ES-I3 (cell line): Measurements from ENCODE around the gene SNAI1.
A peak's percentile ranks its signal among the peaks of the same experiment; 100 is the strongest.
"Not testable (repeated sequence)": the region's sequence is repeated elsewhere in the genome, so short reads cannot be mapped to it uniquely, and the experiment has no call there.

Experiments
- H3K36me3 ChIP-seq: 2 replicates; pipeline ENCODE4 v1.6.1; 2013; ENCODE audit warnings: mild to moderate bottlenecking, low read length, control low read depth, moderate library complexity; ENCODE audit not compliant: insufficient read depth
- H3K4me1 ChIP-seq: 2 replicates; pipeline ENCODE4 v1.6.1; 2013; ENCODE audit warnings: mild to moderate bottlenecking, control low read depth, low read length; ENCODE audit not compliant: insufficient read depth
- H3K9ac ChIP-seq: 2 replicates; pipeline ENCODE4 v1.6.1; 2013; ENCODE audit warnings: low read depth, mild to moderate bottlenecking, low read length, moderate library complexity
- H3K9me3 ChIP-seq: 2 replicates; pipeline ENCODE4 v1.6.1; 2013; ENCODE audit warnings: mild to moderate bottlenecking, low read length, moderate library complexity; ENCODE audit not compliant: control insufficient read depth, insufficient read depth

SNAI1 gene

DNA sequence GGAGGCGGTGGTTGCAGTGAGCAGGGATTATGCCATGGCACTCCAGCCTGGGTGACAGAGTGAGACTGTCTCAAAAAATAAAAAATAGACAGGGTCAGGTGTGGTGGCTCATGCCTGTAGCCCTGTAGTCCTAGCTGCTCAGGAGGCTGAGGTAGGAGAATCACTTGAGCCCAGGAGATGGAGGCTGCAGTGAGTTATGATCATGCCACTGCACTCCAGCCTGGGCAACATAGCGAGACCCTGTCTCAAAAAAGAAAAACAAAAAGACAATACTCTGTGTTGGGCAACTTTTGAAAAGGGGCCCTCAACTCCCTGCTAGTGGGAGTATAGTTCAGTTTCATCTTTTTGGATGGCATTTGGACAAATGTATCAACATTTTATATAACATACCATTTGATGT is 5.0 kb upstream of the SNAI1 start:
- H3K36me3 ChIP-seq, H3K9me3 ChIP-seq, H3K9ac ChIP-seq, H3K4me1 ChIP-seq: not testable (repeated sequence)

DNA sequence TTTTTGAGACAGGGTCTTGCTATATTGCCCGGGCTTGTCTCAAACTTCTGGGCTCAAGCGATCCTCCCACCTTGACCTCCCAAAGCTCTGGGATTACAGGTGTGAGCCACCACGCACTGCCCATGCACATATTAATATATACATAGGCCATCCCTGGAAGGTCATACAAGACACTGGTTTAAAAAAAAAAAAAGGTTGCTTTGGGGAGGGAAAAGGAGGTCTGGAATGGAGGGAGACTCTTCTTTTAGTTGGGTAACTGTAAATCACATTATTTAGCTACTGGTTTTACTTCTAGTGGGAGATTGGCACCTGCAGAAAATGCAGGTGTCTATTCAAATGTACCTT is 4.1 kb upstream of the SNAI1 start:
- H3K9me3 ChIP-seq: no peaks in the 10 kb centered on the region
- no peaks in the 10 kb centered on the region for H3K36me3 ChIP-seq
- H3K9ac ChIP-seq: no peak overlapping the region
- H3K4me1 ChIP-seq: no peaks in the 10 kb centered on the region; the same call in 1 of the 2 replicates

DNA sequence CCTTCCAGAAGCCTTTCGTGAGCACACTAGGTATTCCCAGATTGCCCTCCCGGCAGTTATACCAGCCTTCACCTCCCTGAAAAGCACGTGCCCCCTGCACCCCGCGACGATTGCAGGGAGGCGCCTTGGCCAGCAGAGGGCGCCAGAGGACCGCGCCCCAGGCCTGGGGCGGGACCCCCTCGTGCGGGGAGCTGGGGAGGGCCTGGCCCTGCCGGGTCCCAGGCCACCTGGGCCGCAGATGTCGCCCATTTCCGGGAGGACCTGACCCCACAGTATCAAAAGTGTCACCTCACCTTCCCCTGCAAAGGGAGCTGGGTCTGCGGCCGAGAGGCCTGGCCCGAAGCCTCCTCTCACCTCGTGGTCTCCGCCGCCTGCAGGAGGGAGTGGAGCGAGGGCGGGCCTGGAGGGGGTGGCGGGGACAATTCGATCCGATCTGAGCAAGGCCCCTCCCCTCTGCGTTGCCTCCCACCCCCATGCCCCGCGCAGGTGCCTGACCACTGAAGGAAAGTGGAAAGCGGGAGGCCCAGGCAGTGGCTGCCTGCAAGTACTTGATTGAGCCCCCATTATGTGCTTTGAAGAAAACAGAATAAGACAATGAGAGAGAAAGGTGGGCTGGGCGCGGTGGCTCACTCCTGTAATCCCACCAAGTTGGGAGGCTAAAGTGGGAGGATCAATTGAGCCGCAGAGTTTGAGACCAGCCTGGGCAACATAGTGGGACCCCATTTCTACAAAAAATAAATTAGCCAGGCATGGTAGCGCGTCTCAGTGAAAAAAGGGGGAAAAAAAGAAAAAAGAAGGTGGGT is 3.5 kb upstream of the SNAI1 start:
- peak overlapping the region; percentile 62 for H3K9ac ChIP-seq
- no peaks in the 10 kb centered on the region; the same call in 1 of the 2 replicates for H3K36me3 ChIP-seq
- H3K4me1 ChIP-seq: peaks cover 2% of the 10 kb centered on the region; the same call in 1 of the 2 replicates
- no peaks in the 10 kb centered on the region for H3K9me3 ChIP-seq

DNA sequence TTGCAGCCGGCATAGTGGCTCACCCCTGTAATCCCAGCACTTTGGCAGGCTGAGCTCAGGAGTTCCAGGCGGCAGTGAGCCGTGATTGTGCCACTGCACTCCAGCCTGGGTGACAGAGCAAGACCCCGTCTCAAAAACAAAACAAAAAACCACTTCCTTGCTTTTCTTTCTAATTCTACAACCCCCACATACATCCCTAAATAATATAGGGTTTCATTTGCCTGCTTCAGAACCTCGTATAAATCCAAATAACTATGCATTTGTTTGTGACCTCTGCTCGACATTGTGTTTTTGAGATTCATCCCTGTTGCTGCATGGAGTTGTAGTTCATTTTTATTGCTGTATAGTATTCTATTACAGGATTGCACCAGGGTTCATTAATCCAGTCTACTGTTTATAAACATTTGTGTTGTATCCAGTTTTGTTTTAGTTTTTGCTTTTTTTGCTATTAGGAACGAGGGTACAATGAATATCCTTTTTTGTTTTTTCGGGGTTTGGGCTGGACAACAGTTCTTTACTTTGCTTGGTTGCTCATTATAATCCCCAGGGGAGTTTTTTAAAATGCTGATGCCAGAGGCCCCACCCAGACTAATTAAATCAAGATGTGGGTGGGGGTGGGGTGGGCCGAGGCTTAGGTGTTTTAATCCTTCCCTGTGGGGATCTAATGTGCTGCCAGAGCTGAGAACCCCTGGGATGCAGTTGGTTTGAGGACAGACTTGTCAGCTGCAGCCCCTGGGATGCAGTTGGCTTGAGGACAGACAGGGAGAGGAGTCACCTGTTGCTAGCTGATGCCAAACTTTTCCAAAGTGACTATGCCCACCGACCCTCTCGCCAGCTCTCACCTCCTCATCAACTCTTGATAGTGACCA is 2.4 kb upstream of the SNAI1 start:
- Histone ChIP-seq H3K9me3 (no peaks in the 10 kb centered on the region), H3K9ac (no peak overlapping the region), H3K4me1 (peaks cover 11% of the 10 kb centered on the region), H3K36me3 (no peaks in the 10 kb centered on the region; the same call in 1 of the 2 replicates)

DNA sequence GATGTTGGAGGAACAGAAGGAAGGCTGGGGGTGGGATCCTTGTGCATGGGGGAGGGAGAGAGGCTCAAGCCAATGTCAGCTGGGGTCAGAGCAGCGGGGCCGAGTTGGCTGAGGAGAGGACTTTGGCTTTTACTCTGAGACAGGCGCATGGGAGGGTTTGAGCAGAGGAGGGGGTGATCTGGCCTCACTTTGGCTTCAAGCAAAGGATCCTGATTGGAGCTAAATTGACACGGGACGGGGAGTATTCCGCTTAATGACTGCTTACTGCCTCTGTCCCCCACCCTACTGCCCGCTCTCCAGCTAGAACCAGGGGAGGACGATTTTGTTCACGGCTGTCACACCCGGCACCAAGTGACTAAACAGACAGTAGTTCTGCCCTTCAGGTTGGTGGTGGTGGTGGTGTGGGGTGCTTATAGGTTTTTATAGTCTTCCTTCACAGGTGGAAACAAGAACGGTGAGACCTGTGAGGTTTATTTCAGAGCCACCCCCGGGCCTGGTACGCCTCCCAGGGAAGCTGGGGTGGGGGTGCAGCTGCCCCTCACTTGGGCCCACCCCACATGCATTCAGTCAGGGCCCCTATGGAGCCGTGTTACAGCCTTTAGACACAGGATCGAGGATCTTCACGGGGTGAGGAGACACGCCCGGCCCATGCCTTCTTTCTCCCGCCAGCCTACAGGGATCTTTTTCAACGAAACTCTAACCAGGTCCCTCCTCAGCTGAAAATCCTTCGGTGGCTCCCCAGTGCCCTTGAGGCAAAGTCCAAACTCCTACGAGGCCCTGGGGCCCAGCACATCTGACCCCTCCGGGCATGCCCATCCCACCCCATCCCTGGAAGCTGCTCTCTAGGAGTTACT is 1.3 kb upstream of the SNAI1 start:
- Histone ChIP-seq H3K9me3 (no peaks in the 10 kb centered on the region), H3K36me3 (no peaks in the 10 kb centered on the region; the same call in 1 of the 2 replicates), H3K9ac (peak overlapping the region; percentile 47; the same call in 1 of the 2 replicates), H3K4me1 (peaks cover 20% of the 10 kb centered on the region)

DNA sequence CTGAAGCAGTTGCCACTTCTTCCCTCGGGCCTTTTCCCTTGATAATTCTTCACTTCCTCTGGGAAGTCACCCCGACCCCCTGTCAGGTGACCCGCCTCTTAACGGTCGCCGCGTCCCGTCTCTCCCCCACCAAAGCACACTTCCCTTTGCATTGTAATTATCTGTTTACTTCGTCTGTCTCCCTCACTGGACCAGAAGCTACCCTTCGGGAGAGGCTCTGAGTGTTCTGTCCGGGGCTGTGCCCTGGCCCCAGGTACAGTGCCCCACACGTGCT is 771 bp upstream of the SNAI1 start:
- peaks cover 26% of the 10 kb centered on the region for H3K4me1 ChIP-seq
- no peaks in the 10 kb centered on the region for H3K9me3 ChIP-seq
- H3K9ac ChIP-seq: peak overlapping the region; percentile 47; the same call in 1 of the 2 replicates
- no peaks in the 10 kb centered on the region; the same call in 1 of the 2 replicates for H3K36me3 ChIP-seq

DNA sequence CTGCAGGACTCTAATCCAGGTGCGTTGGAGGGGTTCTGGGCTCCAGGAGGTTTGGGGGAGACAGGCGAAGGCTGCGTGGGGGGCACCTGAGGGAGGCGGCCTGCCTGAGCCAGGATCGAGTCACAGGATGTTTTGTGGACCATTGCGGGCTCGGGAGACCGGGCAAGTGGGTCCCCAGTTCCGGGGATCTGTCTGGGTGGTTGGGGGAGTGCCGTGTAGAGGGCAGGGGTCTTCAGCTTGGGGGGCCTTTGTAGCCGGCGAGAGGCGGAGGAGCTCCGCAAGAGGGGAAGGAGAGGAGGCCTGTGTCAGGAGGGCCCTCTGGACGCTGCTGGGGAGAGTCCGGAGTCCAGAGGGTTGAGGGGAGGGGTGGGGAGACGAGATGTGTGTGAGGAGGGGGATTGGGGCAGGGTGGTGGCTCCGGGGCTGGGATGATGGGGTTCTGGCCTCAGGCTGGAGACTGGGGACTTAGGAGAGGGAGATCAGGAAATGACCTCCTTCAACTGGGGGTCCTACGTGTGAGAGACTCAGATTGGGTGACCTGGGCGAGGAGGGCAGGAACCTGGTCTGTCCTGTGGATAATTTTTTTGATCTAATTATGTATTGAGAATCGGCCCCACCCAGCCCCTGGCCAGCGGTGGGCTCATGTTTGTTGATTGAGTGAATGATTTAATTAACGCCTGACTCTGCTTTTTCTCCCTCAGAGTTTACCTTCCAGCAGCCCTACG is 505 bp downstream of the SNAI1 start:
- Histone ChIP-seq H3K9me3 (no peaks in the 10 kb centered on the region), H3K9ac (peak overlapping the region; percentile 76), H3K36me3 (no peaks in the 10 kb centered on the region; the same call in 1 of the 2 replicates), H3K4me1 (peaks cover 27% of the 10 kb centered on the region)

DNA sequence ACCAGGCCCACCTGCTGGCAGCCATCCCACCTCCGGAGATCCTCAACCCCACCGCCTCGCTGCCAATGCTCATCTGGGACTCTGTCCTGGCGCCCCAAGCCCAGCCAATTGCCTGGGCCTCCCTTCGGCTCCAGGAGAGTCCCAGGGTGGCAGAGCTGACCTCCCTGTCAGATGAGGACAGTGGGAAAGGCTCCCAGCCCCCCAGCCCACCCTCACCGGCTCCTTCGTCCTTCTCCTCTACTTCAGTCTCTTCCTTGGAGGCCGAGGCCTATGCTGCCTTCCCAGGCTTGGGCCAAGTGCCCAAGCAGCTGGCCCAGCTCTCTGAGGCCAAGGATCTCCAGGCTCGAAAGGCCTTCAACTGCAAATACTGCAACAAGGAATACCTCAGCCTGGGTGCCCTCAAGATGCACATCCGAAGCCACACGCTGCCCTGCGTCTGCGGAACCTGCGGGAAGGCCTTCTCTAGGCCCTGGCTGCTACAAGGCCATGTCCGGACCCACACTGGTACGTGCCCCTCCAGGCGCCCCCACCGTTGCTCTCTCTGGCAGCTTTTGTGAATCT is 1.1 kb downstream of the SNAI1 start:
- H3K9ac ChIP-seq: peak overlapping the region; percentile 76; the same call in 1 of the 2 replicates
- H3K4me1 ChIP-seq: peaks cover 31% of the 10 kb centered on the region
- H3K9me3 ChIP-seq: no peaks in the 10 kb centered on the region
- H3K36me3 ChIP-seq: no peaks in the 10 kb centered on the region; the same call in 1 of the 2 replicates

DNA sequence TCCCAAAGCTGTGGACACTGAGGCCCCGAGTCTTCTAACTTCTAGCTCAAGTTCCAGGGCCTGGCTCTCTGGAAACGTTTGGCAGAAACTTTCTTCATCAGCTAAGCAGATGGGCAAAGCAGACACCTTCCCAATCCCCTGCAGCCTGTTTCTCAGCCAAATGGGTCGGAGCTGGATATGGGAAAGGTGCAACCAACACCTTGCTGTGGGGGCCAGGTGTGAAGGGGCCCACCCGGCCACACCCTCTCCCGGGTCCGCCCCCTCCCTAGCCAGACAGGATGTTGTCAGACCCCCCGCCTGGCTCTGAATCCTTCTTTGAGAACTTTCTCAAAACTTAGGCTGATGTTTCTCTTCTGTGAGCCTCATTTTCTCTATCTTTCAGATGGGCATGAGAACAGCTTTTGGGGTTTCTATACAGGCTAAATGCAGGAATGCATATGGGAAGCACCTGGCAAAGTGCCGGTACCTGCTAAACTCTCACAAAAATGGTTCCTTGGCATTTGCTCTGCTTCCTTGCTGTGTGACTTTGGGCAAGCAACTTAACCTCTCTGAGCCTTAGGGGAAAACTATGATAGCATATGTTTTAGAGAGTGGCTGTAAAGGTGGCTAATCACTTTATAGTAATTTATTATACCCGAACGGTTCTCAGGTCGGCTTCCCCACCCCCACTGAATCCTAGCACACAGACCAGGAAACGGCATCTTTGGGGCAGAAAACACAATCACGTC is 1.8 kb downstream of the SNAI1 start:
- H3K4me1 ChIP-seq: peaks cover 36% of the 10 kb centered on the region
- no peaks in the 10 kb centered on the region for H3K9me3 ChIP-seq
- no peaks in the 10 kb centered on the region; the same call in 1 of the 2 replicates for H3K36me3 ChIP-seq
- peak overlapping the region; percentile 76; the same call in 1 of the 2 replicates for H3K9ac ChIP-seq

DNA sequence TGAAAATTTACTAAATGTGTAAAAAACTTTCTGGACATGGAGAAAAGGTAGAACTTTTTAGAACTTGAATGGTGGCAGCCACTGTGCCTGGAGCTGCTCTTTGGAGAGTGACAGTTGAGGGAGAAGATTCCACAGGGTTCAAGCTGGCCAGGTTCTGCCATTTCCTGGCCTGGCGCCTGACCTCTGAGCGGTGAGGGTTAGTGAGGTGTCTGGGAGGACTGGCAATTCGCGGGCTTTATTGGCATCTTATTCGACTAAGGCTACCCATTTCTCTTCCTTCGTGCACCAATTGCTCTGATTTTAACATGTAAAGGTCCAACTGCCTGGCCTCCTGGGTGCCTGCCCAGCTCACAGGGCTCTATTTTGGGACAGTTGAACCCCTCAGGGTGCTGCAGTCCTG is 2.4 kb downstream of the SNAI1 start:
- no peak overlapping the region for H3K9ac ChIP-seq
- H3K9me3 ChIP-seq: no peaks in the 10 kb centered on the region
- H3K36me3 ChIP-seq: no peaks in the 10 kb centered on the region; the same call in 1 of the 2 replicates
- H3K4me1 ChIP-seq: peaks cover 42% of the 10 kb centered on the region

DNA sequence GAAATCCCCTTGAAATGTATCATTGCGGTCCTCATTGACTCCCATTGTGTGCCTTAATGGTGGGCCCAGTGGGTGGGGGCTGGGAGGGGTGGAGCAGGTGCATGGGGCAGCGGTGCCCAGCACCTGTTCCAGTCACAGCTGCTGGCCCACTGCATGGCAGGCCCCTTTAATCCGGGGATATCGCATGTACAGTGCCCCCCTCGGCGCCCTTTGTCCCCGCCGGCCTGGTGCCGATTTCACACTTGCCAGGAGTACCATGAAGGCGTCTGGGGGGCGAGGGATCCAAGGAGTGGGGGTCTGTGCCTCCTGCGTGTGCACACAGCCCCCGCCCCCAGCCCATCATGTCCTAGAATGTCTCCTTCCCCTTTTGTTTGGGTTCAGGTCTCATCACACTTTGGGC is 2.8 kb downstream of the SNAI1 start:
- Histone ChIP-seq H3K4me1 (peaks cover 47% of the 10 kb centered on the region), H3K36me3 (no peaks in the 10 kb centered on the region; the same call in 1 of the 2 replicates), H3K9ac (no peak overlapping the region), H3K9me3 (no peaks in the 10 kb centered on the region)

DNA sequence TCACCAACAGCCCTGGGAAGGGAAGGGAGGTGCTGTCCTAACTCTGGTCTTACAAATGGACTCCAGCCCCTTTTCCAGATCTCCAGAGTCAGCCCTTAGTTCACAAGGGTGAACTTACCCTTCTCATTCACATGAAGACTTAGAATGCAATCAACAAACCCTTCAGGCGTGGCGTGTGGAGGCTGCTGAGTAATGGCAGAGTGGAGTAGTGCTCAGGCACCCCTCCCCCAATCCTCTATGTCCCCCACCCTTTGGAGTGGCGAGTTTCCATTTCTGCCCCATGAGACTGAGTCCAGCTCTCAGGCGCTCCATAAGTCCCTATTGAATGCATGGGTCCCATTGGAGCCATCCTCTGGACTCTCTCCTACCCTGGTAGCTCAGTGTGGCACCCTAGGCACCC is 3.3 kb downstream of the SNAI1 start:
- H3K4me1 ChIP-seq: peaks cover 51% of the 10 kb centered on the region
- no peaks in the 10 kb centered on the region; the same call in 1 of the 2 replicates for H3K36me3 ChIP-seq
- H3K9me3 ChIP-seq: no peaks in the 10 kb centered on the region
- H3K9ac ChIP-seq: no peak overlapping the region
